ENCODE measurements around the gene TSPAN31.

TSPAN31 gene

DNA sequence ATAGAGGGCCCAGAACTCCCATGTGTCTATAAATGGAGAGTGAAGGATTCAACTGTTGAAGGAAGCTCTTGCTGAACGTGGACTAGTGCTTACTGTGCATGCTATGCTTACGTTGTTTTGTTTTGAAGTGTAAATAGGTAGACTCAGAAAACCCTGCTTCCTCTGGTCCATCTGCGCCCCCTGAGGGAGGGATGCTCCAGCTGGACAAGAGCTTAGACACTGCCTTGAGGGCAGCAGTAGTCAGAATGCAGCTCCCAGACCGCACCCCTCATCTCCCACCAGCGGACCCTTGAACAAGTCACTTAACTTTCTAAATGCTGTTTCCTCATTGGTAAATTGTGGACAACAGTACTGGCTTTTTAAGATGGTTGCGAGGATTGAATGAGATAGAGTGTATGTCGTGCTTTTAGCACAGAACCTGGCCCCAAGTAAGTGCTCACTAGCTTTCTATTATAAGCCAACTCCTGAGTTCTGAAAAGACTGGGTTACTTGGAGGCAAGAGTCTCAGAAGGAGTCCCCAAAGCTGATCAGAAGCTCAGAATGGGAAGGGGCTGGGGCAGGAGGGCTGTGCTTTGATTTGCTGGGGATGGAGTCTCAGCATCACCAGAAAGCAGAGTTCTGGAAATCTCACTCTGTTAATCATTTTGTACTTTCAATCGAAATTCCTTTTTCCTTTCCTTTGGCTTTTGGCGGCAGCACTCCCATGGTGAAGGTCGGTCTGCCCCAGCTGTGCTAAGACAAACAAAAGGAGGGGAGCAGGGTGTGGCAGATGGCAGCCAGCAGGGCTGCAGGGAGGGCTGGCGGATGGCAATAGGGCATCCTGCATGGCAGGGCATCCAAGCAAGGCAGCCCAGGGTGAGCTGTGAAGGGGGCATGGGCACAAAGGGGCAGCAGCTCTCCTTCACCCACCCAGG, 21.9 kb upstream of the TSPAN31 start:
- DNase-seq: peak; percentile 35

DNA sequence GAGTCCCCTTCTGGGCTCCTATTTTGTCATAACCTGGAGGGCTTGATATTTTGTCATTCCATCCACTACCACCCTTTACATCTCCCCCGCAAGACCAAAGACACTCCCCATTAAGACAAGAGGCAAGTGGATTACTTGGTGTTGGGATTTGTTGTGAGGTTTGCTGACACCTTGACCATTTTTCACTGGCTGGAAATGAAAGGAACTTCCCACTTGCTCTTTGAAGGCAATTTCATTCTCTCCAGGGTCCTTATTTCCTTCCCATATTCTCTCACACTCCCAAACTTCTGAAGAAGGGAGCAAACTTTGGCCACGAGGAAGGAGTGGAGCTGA, 21.2 kb upstream of the TSPAN31 start:
- no peak for DNase-seq

DNA sequence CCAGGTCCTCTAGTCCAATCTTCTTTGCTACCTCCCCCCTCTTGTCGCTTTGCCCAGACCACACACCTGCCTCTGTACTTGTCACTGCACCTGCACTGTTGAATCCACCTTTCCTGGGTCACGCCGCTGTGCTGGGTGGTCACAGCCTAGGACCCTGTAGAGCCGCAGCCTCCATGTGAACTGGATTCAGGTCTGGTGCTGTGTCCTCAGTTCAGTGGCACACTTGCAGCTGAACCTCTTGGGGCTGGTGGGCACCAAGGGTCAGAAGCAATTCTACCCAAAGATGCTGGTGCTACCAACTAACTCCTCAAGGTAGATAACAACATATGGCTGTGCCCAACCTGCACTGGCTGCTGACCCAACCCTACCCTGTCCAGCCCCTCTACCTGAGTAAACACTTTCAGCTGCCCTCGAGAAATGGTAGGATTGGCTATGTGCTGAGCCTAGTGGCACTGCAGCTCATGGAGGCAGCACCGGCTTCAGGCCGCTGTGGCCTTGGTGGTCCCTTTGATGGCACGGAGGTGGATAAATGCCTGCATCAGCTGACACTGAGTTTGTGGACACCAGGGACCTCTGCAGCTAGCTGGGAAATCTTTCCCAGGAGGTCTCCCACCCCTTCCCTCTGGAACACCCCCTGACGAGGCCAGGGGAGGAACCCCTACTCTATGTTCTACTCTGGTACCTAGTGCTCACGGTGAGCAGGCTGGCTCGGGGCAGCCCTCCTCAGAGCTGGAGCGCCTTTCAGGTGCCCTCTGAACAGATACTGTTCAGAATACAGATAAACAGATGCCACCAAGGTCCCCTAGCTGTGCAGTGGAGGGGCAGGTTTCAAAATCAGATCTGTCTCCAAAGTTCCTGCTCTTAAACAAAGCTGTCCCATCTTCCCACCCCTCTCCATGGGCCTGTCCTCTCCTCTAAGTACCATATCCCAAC, 20.6 kb upstream of the TSPAN31 start:
- DNase-seq: no peak

DNA sequence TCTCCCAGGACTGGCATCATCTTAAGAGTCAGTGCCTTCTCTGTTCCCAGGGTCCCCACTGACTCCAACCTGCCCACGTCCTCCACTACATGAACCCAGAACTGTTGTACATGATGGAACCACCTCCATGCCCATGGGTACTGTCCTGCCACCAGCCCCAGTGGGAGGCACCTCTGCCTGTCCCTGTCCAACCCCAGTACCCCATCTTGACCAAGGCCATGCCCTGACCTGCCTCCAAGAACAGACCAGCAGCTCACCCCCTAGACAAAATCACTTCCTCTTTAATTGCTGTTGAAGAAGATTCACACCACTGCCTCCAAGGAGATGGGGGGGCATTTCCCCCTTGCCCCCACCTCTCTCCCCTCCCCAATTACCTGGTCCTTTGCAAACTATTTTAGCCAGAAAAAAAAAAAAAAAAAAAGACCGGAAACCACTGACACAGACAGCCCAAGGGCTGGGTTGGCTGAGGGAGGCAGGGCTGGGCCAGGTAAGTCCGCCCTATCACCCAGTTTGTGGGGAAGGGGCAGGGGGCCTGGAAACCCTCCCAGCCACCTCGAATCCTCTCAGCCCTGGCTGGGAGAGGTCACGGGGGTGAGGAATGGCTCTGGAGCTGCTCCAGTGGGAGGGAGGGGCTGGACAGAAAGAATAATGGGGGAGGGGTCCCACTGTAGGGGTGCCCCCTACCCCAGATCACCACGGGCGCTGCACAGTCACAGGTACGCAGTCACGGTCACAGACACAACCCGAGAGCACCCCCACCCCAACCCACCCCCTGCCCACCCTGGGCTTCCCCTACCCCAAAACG, 19.7 kb upstream of the TSPAN31 start:
- no peak for DNase-seq

DNA sequence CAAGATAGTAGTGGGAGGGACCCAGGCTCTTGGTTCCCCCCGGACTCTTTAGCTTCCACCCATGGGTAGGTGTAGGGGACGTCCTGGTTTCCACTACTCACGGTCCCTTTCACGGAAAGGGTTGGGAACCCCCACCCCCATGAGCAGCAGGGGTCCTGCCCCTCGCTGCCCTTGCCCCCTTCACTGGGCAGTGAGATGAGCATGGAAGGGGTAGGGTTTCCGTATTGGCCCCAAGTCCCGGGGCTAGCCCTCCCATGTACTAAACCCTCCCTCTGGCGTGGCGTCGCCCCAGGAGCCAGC, 19.0 kb upstream of the TSPAN31 start:
- no peak for DNase-seq

DNA sequence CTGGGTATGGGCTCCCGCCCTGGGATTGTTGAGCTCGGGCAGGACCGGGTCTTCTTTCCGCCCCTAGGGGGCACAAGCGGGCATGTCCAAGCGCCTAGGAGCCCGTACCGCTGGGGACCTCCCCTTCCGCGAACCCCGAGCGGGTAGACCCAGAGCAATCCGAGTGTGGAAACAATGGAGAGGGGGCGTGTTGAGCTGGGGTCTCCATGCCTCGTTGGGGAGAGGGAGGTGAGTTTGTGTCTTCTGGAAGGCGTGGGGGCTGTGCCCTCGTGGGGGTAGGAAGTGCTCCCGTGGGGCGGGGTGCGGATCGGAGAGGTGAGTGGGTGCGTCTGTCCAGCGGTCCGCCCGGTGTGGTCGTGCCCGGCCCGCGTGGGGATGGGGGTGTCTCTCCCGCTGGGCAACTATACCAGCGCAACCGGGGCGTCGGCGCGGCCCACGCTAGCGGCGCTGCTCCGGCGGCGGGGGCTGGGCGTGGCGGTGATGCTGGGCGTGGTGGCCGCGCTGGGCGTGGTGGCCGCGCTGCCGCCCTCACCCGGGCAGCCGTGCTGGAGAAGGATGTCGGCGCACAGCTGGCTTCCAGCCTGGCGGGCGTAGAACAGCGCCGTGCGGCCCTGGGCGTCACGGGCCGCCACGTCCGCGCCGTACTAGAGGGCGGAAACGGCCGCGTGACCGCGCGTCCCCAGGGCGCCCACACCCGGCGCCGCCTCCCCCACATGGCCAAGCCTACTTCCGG, 18.5 kb upstream of the TSPAN31 start:
- peak; percentile 27 for DNase-seq

DNA sequence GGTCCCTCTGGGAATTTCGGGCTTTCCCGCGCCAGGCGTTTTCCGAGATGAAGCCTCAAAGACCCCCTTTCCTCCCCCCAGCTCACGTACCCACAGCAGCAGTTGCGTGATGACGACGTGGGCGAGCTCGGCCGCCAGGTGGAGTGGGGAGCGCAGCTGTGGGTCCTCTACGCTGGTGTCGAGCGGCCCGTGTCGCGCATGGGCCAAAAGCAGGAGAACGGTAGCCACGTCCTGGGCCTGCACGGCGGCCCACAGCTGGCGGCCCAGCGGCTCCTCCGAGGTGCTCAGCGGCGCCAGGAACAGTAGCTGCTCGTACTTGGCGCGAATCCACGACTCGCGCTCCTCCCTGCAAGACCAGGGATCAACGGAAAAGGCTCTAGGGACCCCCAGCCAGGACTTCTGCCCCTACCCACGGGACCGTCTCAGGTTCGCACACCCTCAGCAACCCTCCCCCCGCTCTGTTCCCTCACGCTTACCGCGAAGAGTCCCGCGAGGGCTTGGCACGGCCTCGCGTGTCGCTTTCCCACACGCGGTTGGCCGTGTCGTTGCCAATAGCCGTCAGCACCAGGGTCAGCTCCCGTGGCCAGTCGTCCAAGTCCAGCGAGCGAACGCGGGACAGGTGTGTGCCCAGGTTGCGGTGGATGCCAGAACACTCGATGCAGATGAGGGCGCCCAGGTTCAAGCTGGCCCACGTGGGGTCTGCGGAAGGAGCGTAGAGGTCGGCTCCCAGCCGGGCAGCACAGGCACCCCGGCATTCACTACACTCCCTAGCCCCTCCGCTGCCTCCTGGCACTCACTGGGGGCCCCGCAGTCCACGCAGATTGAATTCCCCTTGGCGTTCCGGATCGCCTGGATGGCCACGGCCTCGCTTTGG, 17.7 kb upstream of the TSPAN31 start:
- no peak for DNase-seq

DNA sequence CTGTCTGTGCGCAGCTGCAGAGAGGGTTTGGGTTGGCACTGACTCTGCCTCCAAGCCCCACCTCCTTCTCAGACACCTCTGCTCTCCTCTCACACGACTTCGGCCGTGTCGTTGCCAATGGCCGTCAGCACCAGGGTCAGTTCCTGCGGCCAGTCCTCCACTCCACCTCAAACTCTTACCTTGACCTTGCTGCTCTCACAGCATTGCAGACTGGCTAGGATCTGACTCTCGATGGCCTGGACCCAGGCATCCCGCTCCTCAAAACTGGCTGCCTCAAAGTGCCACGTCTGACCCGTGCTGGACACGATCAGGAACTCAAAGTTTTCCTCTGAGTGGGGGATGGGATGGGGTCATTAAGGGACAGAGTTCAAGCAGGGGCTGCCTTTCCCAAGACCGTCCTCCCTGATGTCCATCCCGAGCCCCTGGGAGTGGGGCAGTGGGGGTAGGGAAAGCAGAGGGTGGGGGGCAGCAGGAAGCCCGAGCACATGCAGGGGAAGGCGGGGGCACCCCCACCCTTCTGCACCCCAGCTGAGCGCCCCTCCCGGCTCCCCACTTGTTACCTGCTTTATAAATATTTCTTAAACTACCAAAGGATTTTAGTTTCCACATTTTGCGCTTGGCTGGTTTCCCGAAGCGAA, 17.0 kb upstream of the TSPAN31 start:
- no peak for DNase-seq

DNA sequence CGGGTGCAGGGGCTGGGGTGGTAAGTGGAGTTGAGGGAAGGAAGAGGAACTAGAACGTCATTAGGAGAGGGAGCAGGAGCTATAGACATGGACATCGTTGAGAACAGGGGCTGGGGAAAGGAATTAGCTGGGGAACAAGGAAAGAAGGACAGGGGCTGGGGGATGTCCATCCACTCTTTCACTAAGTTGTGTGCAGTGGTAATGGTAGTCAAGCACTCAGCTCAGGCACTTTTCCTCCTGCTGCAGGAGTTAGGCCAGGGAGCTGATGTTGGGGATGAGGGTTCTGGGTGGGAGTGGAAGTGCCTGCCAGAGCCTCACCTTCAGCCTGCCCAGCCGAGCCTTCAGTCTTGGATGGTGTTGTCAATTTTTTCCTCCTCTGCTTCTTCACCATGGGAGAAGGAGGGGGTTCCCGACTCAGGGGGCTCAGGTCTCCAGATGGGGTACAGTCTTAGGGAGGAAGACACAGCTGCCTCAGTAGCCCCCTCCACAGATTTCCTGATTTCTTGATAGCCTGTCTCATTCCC, 15.5 kb upstream of the TSPAN31 start:
- DNase-seq: no peak

DNA sequence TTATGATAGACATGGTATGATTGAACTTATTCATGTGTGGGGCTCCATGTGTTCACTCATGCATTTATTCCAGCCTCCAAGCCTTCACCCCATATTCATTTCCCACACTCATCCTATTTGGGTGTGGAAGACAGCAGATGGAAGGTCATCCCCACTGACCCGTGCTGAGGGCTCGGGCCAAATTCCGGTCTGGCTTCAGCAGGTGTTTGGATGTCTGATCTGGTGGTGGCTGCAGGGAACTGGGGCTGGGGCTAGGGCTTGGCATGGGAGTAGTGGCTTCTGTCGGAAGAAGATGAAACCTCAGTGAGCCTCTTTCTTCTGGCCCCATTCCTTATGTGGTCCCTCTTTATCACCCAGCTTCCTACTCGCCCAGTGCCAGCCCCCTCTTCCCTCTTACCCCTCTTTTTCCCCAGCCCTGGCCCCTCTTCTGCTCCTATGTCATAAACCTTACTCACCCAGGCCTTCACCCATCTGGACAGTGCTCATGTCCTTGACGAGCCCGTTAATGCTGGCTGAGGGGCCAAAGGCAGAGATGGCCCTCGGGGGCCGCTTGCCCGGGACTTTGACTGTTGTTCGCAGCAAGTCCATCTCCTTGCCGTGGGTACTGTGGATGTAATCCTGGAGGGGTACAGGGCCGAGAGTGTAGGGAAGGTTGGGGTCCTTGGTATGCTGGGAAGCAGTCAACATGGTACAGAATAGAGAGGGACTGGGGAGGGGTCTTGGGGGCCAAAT, 14.3 kb upstream of the TSPAN31 start:
- no peak for DNase-seq

DNA sequence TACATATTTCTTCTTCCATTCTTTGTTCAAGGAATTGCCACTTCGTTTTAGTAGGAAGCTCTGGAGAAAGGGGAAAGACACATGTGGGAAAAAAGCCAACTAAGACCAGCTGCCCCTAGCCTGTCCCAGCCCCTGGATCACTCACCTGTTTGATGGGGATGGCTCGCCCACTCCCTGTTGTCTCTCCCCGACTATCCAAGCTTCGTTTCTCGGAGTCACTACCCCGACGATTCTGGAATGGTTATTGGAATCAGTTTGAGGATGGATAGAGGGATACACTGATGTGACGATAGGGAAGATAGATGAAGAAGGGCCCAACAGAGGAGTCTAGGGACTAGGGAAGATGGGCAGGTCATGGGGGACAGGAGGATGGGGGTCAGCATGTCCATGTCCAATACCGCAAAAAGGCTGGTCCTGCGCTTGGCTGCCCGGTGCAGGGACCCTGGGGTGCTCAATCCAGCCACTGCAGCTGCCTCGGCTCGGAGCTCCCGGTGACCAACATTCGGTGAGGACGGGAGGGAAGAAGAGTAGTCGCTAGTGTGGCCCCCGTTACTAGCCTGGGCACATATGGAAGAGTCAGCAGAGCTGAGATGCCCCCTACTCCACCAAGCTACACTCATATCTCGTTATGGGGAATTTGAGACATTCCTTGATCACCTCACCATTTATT, 13.3 kb upstream of the TSPAN31 start:
- no peak for DNase-seq

DNA sequence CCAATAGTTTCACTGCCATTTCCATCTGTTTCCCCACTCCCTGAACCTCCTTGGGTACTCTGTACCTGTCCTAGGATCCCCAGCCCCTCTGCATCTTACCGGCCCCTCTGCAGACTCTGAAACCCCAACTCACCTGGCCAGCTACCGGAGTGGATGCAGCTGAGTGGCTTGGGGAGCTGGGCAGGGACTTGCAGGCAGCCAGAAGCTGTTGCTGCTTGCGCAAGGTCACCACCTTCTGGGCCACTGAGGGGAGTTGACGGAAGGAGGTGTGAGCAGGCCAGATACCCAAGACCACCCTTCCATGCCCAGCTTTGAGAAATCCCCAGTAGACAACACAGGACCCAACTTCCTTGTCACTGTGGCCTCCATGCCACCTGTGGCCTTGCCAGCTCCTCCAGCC, 12.6 kb upstream of the TSPAN31 start:
- DNase-seq: no peak

DNA sequence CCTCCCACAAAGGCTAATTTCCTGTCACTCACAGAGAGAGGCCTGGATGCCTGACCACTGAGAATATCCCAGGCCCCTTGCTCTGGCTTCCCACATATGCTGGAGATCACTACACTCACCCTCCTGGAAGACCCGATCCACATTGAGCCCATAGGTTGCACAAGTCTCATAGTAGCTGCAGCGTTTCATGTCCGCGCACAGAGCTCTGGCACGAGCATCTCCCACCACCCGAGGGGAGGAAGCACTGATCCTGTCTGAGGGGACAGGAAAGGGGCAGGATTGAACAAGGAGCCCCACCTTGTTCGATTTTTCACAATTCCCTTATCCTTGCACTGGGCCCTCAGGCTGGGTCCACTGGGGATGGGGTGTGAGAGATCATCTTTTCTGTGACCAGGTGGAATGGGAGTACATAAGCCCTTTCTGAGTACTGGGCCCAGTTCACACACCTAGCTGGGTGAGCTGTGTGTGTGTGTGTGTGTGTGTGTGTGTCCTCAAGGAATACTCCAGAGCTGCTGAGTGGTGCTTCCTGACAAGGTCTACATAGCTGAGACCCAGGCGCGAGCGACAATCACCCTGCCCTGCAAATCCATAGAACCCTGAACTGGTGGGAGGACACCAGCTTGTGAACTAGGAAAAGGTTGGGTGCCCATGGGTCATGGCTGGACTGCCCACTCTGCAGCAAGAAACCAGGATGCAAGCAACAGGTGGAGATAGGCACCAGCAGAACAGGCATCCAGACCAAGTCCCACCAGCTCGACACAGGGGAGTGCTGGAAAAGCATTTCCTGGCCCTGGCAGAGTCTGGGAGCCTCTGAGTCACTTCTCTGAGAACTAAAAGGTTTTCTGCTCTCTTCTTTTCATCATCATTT, 11.9 kb upstream of the TSPAN31 start:
- DNase-seq: no peak

DNA sequence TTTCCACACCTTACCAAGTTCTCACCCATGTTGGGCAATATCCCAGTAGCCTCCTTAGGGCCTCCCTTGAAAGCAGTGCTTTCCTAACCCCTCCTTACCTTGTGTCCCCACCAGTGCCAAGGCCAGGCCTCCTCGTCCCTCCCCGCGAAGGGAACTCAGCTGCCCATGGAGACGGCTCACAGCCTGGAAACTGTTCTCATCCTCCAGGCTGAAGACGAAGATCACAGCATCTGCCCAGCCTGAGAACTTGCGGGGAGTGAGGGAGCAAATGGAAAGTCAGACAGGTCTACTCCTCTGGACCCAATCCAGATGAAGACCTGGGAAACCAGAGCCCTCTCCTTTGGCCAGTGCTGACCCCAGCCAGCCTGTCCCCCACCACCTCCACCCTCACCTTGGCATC, 10.9 kb upstream of the TSPAN31 start:
- DNase-seq: no peak

DNA sequence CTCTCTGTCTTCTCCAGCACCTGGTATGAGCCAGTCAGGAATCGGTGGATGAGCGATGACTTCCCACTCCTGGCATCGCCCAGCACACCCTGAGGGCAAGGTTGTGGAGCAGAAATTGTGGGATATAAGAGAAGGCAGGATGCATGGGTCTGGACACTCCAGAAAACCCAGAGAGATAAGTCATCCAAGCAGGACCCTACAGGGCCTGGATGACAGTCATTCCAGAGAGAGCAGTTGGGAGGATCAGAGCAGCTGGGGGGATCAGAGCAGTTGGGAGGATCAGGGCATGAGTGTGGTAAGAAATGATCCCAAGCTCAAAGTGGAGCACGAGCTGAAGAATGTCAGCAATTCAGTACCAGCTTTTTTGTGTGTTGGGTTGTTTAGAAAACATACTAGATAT, 10.2 kb upstream of the TSPAN31 start:
- DNase-seq: no peak

DNA sequence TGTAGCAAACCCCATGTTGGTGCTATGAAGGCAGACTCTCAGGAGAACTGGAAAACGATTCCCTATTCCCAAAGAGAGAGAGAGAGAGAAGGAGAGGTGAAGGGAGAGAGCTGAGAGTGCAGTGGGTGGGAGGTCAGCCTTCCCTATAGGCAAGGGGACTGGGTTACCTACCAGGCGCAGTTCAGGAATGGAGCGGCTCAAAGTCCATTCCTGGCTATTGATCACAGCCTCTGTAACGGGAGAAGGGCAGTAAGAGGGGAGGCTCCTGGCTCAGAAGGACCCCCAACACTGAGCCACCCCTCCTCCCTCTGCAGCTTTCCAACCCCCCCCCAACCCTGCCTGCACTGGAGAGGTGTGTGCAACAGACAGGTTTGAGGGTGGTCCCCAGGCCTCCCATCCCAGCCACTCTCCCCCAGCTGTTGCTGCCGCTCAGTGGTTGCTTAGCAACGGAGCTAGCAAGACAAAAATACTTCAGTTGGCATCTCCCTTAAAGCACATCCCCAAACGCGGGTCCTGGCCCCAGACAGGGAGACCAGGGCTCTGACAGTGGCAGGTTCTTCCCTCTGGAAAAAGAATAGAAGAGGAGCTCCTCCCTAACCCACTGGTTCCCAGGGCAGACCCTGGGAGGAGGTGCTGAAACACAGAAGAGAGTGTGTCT, 9.5 kb upstream of the TSPAN31 start:
- DNase-seq: no peak

DNA sequence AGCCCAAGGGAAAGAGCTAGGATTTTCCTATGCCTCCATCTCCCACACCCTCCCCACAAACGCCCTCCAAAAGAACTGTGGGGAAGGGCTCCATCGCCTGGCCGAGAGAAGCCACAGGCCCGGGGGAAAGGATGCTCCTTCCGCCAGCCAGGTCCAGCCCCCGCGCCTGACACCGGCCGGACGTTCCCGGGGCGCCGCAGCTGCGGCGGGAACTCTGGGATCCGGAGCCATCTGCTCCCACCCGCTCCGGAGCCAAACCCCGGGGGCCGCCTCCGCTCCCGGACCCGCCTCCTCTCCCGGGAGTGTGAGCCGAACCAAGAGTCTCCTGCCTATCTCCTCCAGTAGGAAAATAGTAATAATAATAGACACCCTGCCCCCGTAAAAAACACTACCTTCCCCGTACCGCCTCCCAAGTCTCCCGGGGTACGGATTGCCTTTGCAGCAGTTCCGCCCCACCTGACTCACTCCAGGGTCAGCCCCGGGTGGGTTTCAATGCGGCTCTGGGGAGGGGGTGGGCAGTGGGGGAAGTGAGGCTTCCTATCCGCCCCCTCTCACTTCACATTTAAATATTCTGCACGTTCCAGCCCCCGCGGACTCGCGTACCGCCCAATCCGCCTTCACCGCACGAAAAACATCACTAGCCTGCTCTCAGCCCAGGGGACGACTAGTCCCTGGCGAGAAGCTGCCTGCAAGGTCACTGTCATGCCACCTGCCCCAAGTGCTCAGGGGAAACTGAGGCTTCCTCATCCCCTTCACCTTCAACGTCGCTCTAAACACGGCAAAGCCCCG, 8.7 kb upstream of the TSPAN31 start:
- no peak for DNase-seq

Measured in NCI-H524 treated with DMSO at 0.1 percent for 48 hours (cell line).